GM13977 (cell line): ENCODE measurements around the gene GALNT1.

ENCODE experiments used
- DNase-seq: peaks from one replicate; pipeline ENCODE4 v3.0.0; 2012; ENCODE audit warnings: low spot score
- in situ Hi-C: fragments of 300-500 bp; cut with MboI; formaldehyde crosslinking; loops from one replicate; pipeline ENCODE4 v1.12.0; 2022; ENCODE audit warnings: low sequenced_read_pairs, low pct_unique_long_range_greater_than_20kb, mixed read lengths, inconsistent platforms; ENCODE audit not compliant: unreplicated experiment
- TF ChIP-seq, protein P1 (sequence below): IDR thresholded peaks from 2 replicates; pipeline ENCODE4 v1.5.1; 2012; ENCODE audit warnings: mild to moderate bottlenecking, control low read depth; ENCODE audit not compliant: insufficient read depth; ENCODE audit errors: extremely low read depth, missing control alignments

Gene GALNT1

DNA sequence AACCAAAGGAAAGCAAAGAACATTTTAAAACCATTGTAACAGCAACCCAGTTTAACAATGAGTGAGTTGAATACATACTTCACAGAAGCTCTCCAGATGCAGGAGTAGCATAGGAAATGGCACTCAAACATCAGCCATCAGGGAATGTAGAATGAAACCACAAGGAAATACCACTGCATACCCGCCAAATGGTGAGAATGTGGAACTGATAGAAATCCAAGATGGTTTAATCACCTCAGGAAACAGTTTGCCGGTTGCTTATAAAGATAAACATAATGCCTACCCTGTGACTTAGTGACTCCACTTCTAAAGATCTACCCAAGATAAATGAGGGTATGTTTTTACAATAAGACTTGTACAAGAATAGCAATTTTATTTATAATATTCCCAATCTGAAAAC, 132.0 kb downstream of the GALNT1 start:
- DNase-seq, result no peak
- in situ Hi-C loops, result no loop called here
- TF ChIP-seq, protein P1, sequence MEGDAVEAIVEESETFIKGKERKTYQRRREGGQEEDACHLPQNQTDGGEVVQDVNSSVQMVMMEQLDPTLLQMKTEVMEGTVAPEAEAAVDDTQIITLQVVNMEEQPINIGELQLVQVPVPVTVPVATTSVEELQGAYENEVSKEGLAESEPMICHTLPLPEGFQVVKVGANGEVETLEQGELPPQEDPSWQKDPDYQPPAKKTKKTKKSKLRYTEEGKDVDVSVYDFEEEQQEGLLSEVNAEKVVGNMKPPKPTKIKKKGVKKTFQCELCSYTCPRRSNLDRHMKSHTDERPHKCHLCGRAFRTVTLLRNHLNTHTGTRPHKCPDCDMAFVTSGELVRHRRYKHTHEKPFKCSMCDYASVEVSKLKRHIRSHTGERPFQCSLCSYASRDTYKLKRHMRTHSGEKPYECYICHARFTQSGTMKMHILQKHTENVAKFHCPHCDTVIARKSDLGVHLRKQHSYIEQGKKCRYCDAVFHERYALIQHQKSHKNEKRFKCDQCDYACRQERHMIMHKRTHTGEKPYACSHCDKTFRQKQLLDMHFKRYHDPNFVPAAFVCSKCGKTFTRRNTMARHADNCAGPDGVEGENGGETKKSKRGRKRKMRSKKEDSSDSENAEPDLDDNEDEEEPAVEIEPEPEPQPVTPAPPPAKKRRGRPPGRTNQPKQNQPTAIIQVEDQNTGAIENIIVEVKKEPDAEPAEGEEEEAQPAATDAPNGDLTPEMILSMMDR, result no peak

DNA sequence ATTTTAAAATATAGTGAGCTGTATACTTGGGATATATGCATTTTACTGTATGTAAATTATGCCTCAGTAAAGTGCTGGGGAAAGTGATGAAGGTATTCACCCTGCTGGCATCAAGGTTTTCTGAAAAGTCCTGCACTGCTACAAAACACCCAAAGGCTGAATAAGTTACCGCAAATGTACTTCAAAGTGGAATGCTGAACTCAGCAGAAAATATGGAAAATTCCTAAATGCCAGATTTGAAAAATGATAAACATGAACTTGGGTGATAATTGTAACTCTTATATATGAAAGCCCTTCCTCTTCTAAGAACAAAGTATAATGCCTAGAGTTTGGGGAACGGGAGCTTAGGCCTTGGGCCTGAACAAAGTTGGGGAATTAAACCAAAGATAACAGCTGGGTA, 133.0 kb downstream of the GALNT1 start:
- TF ChIP-seq, protein P1, result no peak
- in situ Hi-C loops, result no loop called here
- no peak for DNase-seq

DNA sequence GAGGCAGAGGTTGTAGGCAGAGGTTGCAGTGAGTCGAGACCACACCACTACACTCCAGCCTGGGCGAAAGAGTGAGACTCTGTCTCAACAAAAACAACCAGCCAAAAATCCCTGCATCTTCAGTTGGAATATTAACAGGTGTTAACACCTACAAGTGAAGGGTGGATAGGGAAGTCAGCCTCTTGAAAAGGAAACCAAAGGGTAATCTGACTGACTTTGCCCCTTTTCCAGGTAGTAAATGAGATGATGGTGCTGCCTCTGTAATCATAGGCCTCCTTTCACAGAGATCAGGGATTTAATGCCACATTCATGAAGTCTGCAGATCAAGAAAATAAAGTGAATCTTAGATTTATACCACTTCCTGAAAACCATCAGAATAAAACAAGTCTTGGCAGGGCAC, 133.6 kb downstream of the GALNT1 start:
- TF ChIP-seq, protein P1, result no peak
- in situ Hi-C loops, result no loop called here
- no peak for DNase-seq

DNA sequence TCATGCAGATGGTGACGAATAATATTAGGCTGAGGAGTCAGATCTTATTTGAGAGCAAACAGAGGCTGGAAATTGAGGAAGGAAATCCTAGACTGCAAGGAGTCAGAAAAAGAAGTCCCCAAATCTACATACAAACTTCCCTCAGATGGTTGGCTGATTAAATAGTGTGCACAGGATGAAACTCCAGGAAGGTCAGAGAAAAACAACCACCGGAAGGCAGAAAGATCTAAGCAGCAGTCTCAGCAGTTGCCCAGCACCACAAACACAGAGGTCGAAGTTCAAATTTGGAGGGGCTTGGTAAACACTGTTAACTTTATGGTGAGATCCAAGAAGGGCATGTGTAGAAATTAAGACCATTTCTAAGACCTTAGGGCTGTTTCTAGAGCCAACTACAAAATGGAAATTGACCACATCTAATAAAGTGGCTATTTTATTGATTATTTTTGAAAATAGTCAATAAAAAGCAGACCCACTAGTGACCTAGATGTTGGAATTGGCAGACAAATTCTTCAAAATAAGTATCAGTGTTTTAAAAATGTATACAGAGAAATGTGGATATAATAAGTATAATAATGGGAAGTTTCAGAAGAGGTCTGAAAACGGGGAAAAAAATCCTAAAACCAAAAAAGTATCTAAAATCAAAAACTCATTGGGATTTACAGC, 134.8 kb downstream of the GALNT1 start:
- DNase-seq, result no peak
- in situ Hi-C loops, result no loop called here
- TF ChIP-seq, protein P1, result no peak

DNA sequence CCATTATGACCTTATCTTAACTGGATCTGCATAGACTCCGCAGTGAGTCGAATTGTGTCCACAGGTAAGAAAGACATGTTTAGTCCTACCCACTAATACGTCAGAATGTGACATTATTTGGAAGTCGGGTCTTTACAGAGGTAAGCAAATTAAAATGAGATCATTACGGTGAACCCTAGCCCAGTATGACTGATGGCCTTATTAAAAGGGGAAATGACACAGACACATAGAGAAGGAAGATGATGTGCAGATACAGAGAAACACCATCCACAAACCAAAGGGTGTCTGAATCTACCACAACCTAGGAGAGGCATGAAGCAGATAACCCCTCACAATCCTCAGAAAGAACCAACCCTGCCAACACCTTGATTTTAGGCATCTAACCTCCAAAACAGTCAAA, 135.6 kb downstream of the GALNT1 start:
- TF ChIP-seq, protein P1, result no peak
- in situ Hi-C loops, result no loop called here
- no peak for DNase-seq

DNA sequence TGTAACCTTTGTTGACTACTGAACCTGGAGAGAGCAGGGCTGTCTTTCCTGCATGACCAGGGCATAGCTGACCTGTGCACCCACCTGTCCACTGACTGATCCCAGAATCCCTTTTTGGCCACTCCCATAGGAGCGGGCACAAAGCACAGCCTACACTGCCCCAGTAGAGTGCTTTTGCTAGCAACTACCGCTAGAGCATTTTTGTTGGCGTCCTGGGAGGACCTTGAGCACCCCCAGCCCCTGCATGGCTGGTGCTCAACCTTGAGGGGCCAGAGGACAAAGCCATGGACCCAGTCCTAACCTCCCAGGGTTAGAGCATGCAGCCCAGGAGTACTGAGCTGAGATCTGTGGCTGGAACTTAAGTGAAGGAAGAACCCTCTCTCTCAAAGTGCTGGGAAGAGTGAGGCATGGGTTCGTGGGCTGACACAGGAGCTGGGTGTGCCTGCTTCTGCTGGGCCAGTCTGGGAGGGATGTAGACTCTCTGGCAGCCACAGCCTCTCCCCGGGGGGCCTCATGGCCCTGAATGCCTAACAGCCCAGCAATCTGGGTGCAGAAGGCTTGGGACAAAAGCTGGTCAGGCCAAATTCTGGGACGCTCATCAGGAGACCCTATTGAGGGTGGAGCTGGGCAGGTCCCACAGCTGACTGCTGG, 140.0 kb downstream of the GALNT1 start:
- in situ Hi-C loops, result no loop called here
- TF ChIP-seq, protein P1, result no peak
- DNase-seq, result no peak

DNA sequence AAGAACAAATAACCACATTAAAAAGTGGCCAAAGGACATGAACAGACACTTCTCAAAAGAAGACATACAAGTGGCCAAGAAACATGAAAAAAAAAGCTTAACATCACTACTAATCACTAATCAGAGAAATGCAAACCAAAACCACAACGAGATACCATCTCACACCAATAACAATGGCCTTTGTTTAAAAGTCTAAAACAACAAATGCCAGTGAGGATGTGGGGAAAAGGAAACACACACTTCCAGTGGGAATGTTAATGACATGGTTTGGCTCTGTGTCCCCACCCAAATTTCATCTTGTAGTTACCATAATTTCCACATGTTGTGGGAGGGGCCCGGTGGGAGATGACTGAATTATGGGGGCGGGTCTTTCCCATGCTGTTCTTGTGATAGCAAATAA, 147.1 kb downstream of the GALNT1 start:
- in situ Hi-C loops, result no loop called here
- no peak for DNase-seq
- TF ChIP-seq, protein P1, result no peak
